ENCODE data around the gene OGFOD2. TPM values are rescaled to one million over a fixed set of nuclear protein-coding genes. Genes with fewer than 3 reads are reported as not detected.

Gene OGFOD2
- total RNA-seq, 1 experiment from 2014 or later: 17.5 TPM

DNA sequence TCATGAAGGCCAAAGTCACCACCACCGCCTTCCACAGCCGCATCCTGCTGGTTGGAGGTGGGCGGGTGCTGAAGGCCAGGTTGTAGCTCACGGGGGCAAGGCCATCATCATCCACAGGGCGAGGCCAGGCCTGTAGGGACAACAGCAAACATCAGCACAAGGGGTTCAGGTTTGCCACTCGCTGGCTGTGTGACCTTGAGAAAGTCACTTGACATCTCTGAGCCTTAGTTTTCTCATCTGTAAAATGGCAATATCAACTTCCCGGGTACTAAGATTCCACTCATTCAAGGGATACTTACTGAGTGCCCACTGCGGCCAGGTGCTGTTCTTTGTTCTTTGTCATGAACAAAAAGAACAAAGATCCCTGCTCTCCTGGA lies 14.9 kb upstream of the OGFOD2 start:
- Mint-ChIP-seq H3K27ac (ENCODE audit: low read depth, unreplicated experiment) (no peak overlapping the region), H3K4me1 (ENCODE audit: insufficient read depth, unreplicated experiment) (no peaks in the 10 kb centered on the region), H3K36me3 (ENCODE audit: insufficient read depth, unreplicated experiment) (no peaks in the 10 kb centered on the region), H3K9me3 (ENCODE audit: unreplicated experiment) (no peaks in the 10 kb centered on the region), H3K4me3 (ENCODE audit: unreplicated experiment) (no peak overlapping the region), H3K27me3 (ENCODE audit: insufficient read depth, unreplicated experiment) (no peaks in the 10 kb centered on the region)
- POLR2A ChIA-PET: no interaction called here
- no peak for DNase-seq (ENCODE audit: unreplicated experiment)
- CTCF ChIA-PET: interaction anchor here (1.3 to 2.3 kb wide), 2 partner anchors 8 to 100 kb away, joined by 3 to 7 read pairs; no protein-coding TSS in a partner anchor
- no TSS peak for BruUV-seq (replicated peaks)
- TF ChIP-seq, protein P1, sequence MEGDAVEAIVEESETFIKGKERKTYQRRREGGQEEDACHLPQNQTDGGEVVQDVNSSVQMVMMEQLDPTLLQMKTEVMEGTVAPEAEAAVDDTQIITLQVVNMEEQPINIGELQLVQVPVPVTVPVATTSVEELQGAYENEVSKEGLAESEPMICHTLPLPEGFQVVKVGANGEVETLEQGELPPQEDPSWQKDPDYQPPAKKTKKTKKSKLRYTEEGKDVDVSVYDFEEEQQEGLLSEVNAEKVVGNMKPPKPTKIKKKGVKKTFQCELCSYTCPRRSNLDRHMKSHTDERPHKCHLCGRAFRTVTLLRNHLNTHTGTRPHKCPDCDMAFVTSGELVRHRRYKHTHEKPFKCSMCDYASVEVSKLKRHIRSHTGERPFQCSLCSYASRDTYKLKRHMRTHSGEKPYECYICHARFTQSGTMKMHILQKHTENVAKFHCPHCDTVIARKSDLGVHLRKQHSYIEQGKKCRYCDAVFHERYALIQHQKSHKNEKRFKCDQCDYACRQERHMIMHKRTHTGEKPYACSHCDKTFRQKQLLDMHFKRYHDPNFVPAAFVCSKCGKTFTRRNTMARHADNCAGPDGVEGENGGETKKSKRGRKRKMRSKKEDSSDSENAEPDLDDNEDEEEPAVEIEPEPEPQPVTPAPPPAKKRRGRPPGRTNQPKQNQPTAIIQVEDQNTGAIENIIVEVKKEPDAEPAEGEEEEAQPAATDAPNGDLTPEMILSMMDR (IDR thresholded peaks at IDR 0.05; ENCODE audit: unreplicated experiment): no peak
- intact Hi-C loops (cut with micrococcal nuclease): no loop called here

DNA sequence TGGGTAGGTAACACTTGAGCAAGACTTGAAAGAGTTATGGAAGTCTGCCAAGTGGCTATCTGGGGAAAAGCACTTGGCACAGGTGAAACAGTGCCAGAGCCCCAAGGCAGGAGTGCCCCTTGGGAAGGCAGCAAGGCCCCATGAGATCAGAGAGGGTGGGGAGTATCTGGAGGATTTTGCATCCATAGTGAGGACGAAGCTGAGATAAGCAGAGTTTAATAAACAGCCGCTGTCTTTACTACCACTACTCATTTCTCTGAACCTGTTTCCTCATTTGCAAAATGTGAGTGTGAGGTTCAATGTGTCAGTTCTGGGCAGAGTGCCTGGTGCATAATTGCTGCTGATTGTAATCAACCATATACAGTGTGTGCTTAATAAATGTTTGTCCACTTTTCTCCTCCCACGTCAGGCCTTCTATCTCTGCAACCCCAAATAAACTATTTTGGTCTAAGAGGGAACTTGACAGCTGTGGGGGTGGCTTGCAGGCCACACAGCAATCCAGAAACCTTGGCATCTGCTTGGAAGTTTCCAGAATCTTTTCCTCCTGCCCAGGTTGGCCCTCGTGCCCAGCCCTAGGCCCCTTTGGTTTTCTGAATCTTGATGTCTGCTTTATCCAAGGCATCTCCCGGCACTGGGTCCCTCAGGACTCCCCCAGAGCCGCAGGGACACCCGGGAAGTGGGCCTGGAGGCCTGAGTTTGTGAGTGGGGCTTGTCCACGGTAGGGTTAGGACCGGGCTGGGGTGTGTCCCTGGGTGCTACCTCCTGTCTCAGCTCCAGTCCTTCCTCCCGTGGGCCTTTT lies 13.3 kb upstream of the OGFOD2 start:
- Mint-ChIP-seq H3K27ac (ENCODE audit: low read depth, unreplicated experiment) (no peak overlapping the region), H3K4me1 (ENCODE audit: insufficient read depth, unreplicated experiment) (no peaks in the 10 kb centered on the region), H3K4me3 (ENCODE audit: unreplicated experiment) (no peak overlapping the region), H3K27me3 (ENCODE audit: insufficient read depth, unreplicated experiment) (no peaks in the 10 kb centered on the region), H3K36me3 (ENCODE audit: insufficient read depth, unreplicated experiment) (no peaks in the 10 kb centered on the region), H3K9me3 (ENCODE audit: unreplicated experiment) (no peaks in the 10 kb centered on the region)
- ChIA-PET CTCF (interaction anchor here (0.7 to 2.3 kb wide), 4 partner anchors 9 to 102 kb away, joined by 3 to 7 read pairs (median 4); no protein-coding TSS in a partner anchor), POLR2A (interaction anchor here (0.5 to 1.0 kb wide), 5 partner anchors 17 to 180 kb away, joined by 3 to 4 read pairs (median 3); no protein-coding TSS in a partner anchor)
- TF ChIP-seq, protein P1 (IDR thresholded peaks at IDR 0.05; ENCODE audit: unreplicated experiment): no peak
- BruUV-seq (replicated peaks): no TSS peak
- intact Hi-C loops (cut with micrococcal nuclease): no loop called here
- DNase-seq (ENCODE audit: unreplicated experiment): peak; percentile 67

DNA sequence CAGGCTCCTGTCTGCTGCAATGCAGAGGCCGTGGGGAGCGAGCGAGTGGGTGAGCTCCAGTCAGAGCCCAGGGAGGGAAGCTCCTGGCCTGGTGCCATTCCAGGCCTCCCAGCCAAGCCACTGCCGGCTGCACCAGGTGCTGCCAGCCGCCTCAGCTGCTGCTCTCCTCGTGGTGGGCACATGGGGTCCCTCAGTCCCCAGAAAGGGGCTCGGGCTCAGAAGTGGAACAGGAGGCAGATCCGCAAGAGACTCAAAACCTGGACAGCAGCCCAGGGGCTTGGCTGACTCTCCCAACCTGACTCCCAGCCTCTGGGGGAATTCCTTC lies 11.1 kb upstream of the OGFOD2 start:
- no TSS peak for BruUV-seq (replicated peaks)
- TF ChIP-seq, protein P1 (IDR thresholded peaks at IDR 0.05; ENCODE audit: unreplicated experiment): no peak
- no peaks in the 10 kb centered on the region for H3K36me3 Mint-ChIP-seq (ENCODE audit: insufficient read depth, unreplicated experiment)
- intact Hi-C loops (cut with micrococcal nuclease): no loop called here
- CTCF ChIA-PET: interaction anchor here (0.6 to 3.9 kb wide), 6 partner anchors 10 to 287 kb away, joined by 3 to 15 read pairs (median 4); no protein-coding TSS in a partner anchor
- H3K4me1 Mint-ChIP-seq (ENCODE audit: insufficient read depth, unreplicated experiment): no peaks in the 10 kb centered on the region
- H3K27ac Mint-ChIP-seq (ENCODE audit: low read depth, unreplicated experiment): no peak overlapping the region
- no peaks in the 10 kb centered on the region for H3K27me3 Mint-ChIP-seq (ENCODE audit: insufficient read depth, unreplicated experiment)
- DNase-seq (ENCODE audit: unreplicated experiment): no peak
- no peaks in the 10 kb centered on the region for H3K9me3 Mint-ChIP-seq (ENCODE audit: unreplicated experiment)
- POLR2A ChIA-PET: interaction anchor here (0.8 kb wide), 1 partner anchor 76 kb away, joined by 5 read pairs; no protein-coding TSS in a partner anchor
- no peak overlapping the region for H3K4me3 Mint-ChIP-seq (ENCODE audit: unreplicated experiment)

DNA sequence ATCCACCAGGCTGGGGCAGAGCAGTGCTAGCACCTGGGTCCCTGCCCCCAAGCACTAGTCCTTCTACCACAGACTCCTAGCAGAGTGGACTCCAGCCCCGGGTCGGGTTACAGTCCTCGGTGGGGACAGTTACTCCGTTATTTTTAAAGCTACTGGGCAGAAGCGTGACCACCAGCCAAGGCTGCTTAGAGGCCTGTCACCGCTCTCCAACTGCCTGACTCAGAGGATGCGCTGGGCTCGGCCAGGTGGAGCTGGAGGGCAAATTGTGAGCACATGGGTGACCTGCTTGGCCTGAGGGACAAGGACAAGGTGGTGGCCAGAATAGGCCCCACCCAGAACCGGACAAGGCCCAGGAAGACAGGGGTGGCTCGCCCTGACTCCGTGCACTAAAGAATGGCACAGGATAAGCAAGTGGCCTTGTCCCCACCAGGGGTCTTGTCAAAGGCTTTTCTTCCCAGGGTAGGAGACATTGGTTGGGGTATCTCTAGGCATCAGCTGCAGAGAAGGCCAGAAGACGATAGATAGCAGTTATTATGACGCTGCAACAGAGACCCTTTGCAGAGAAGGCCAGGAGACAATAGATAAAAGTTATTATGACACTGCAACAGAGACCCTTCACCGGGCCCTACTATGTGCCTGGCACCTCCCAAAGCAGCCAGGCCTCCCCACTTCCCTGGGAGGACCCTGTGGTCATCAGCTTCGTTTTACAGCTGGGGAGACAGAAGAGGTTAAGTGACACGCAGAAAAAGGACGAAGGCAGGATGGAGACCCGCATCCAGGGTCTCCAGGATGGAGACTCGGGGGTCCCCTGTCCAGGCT lies 10.4 kb upstream of the OGFOD2 start:
- Mint-ChIP-seq H3K9me3 (ENCODE audit: unreplicated experiment) (no peaks in the 10 kb centered on the region), H3K36me3 (ENCODE audit: insufficient read depth, unreplicated experiment) (no peaks in the 10 kb centered on the region), H3K4me1 (ENCODE audit: insufficient read depth, unreplicated experiment) (no peaks in the 10 kb centered on the region), H3K27ac (ENCODE audit: low read depth, unreplicated experiment) (no peak overlapping the region), H3K4me3 (ENCODE audit: unreplicated experiment) (peak overlapping the region; percentile 59), H3K27me3 (ENCODE audit: insufficient read depth, unreplicated experiment) (no peaks in the 10 kb centered on the region)
- no peak for DNase-seq (ENCODE audit: unreplicated experiment)
- CTCF ChIA-PET: interaction anchor here (0.5 to 3.9 kb wide), 9 partner anchors 11 to 286 kb away, joined by 3 to 15 read pairs (median 4); partner anchors contain the start of gene VPS37B
- no TSS peak for BruUV-seq (replicated peaks)
- intact Hi-C loops (cut with micrococcal nuclease): no loop called here
- TF ChIP-seq, protein P1 (IDR thresholded peaks at IDR 0.05; ENCODE audit: unreplicated experiment): no peak
- POLR2A ChIA-PET: interaction anchor here (0.6 to 2.1 kb wide), 6 partner anchors 71 to 463 kb away, joined by 3 to 10 read pairs (median 4); no protein-coding TSS in a partner anchor

Measured in MCF 10A (cell line).